Liver (tissue), 9 donors: ENCODE results near the gene RSBN1. TPM values are rescaled to one million over a fixed set of nuclear protein-coding genes. Genes with fewer than 3 reads are reported as not detected.

ENCODE experiments used
- DNase-seq: peaks from one replicate; pipeline ENCODE4 v3.0.0-alpha.2; 2017; ENCODE audit warnings: low spot score
- H3K27ac ChIP-seq, 2 donors: one replicate each; pipeline ENCODE4 v1.7.0; 2013; ENCODE audit warnings: inconsistent platforms in 2 of 2, low read length in 2 of 2, control low read depth in 1 of 2, low read depth in 1 of 2, mild to moderate bottlenecking in 1 of 2
- H3K27me3 ChIP-seq, 4 donors: one replicate each; pipeline versions ENCODE4 v1.6.1 to v1.7.0; 2013; ENCODE audit warnings: low read length in 3 of 4, inconsistent platforms in 1 of 4, mild to moderate bottlenecking in 1 of 4, moderate library complexity in 1 of 4; ENCODE audit not compliant: control insufficient read depth in 4 of 4, insufficient read depth in 4 of 4
- H3K36me3 ChIP-seq, 4 donors: one replicate each; pipeline versions ENCODE4 v1.6.1 to v1.7.0; 2013; ENCODE audit warnings: low read length in 3 of 4, mild to moderate bottlenecking in 3 of 4, low read depth in 1 of 4, moderate library complexity in 1 of 4; ENCODE audit not compliant: control insufficient read depth in 4 of 4, insufficient read depth in 3 of 4
- H3K4me1 ChIP-seq, 4 donors: one replicate each; pipeline versions ENCODE4 v1.6.1 to v1.7.0; 2013; ENCODE audit warnings: low read length in 3 of 4, mild to moderate bottlenecking in 3 of 4, moderate library complexity in 1 of 4; ENCODE audit not compliant: control insufficient read depth in 4 of 4, insufficient read depth in 4 of 4
- H3K4me3 ChIP-seq, 3 donors: one replicate each; pipeline versions ENCODE4 v1.6.1 to v1.7.0; 2013; ENCODE audit warnings: low read length in 3 of 3, control low read depth in 1 of 3, low read depth in 1 of 3, mild to moderate bottlenecking in 1 of 3
- H3K9ac ChIP-seq, 2 donors: one replicate each; pipeline ENCODE4 v1.7.0; 2013; ENCODE audit warnings: low read length in 2 of 2, mild to moderate bottlenecking in 2 of 2, moderate library complexity in 2 of 2, control low read depth in 1 of 2, low read depth in 1 of 2
- H3K9me3 ChIP-seq, 4 donors: one replicate each; pipeline versions ENCODE4 v1.6.1 to v1.7.0; 2013; ENCODE audit warnings: low read length in 3 of 4; ENCODE audit not compliant: control insufficient read depth in 4 of 4
- EGR1 ChIP-seq, 2 donors: IDR thresholded peaks; 2 replicates each; pipeline ENCODE4 v1.6.1; 2016 to 2018; ENCODE audit warnings: antibody characterized with exemption in 2 of 2, low read depth in 2 of 2
- FOXA1 ChIP-seq: IDR thresholded peaks from 2 replicates; pipeline ENCODE4 v1.6.1; 2016; ENCODE audit warnings: antibody characterized with exemption
- GABPA ChIP-seq, 2 donors: IDR thresholded peaks in 1 of 2; conservative IDR thresholded peaks in 1 of 2; 2 replicates each; pipeline ENCODE4 v1.6.1; 2016; ENCODE audit warnings: antibody characterized with exemption in 2 of 2, mild to moderate bottlenecking in 1 of 2, moderate library complexity in 1 of 2
- HNF4A ChIP-seq, 2 donors: conservative IDR thresholded peaks; 2 replicates each; pipeline ENCODE4 v1.6.1; 2016; ENCODE audit warnings: antibody characterized with exemption in 2 of 2, mild to moderate bottlenecking in 2 of 2
- HNF4G ChIP-seq: IDR thresholded peaks from 2 replicates; pipeline ENCODE4 v1.6.1; 2016; ENCODE audit warnings: antibody characterized with exemption
- JUND ChIP-seq, 2 donors: IDR thresholded peaks; 2 replicates each; pipeline ENCODE4 v1.6.1; 2016; ENCODE audit warnings: antibody characterized with exemption in 2 of 2
- NR2F2 ChIP-seq: IDR thresholded peaks from 2 replicates; pipeline ENCODE4 v1.6.1; 2016; ENCODE audit warnings: antibody characterized with exemption
- RXRA ChIP-seq, 2 donors: IDR thresholded peaks; 2 replicates each; pipeline ENCODE4 v1.6.1; 2017 to 2018; ENCODE audit warnings: antibody characterized with exemption in 2 of 2, mild to moderate bottlenecking in 1 of 2
- SP1 ChIP-seq: IDR thresholded peaks from 2 replicates; pipeline ENCODE4 v1.6.1; 2018; ENCODE audit warnings: antibody characterized with exemption, mild to moderate bottlenecking
- TAF1 ChIP-seq: conservative IDR thresholded peaks from 2 replicates; pipeline ENCODE4 v1.6.1; 2016; ENCODE audit warnings: antibody characterized with exemption, mild to moderate bottlenecking
- YY1 ChIP-seq: IDR thresholded peaks from 2 replicates; pipeline ENCODE4 v1.6.1; 2016; ENCODE audit warnings: antibody characterized with exemption, mild to moderate bottlenecking
- WGBS: extraction: QIAGEN DNeasy Blood & Tissue Kit; methylation state at CpG from one replicate; pipeline ENCODE4 v1.1.7; 2013; 5-methylcytosine and 5-hydroxymethylcytosine counted together
- polyA plus RNA-seq, 2 donors: library from polyadenylated mRNA; stranded (reverse) in 1 of 2; unstranded in 1 of 2; fragments of 200-250 nt in 1 of 2; fragments of >200 nt in 1 of 2; fragmentation: Nextera tagmentation in 1 of 2; extraction: Ambion mirVana in 1 of 2; gene quantifications; one replicate each; pipeline versions ENCODE4 v1.2.1 to v1.2.3, GENCODE V29; 2013 to 2015
- total RNA-seq, 2 donors: library from RNA; depleted of rRNA; stranded (reverse); fragments of >200 nt; gene quantifications; one replicate each; pipeline ENCODE4 v1.2.3, GENCODE V29; 2014
- TF ChIP-seq, protein P1 (sequence below): fragments of 150-350 bp; IDR thresholded peaks from 2 replicates; pipeline ENCODE4 v1.5.1; 2017; ENCODE audit warnings: improper control_type of control experiment, low read depth, low read length; ENCODE audit not compliant: missing input control
- TF ChIP-seq, protein P2 (sequence below): IDR thresholded peaks from 2 replicates; pipeline ENCODE4 v1.6.1; 2016; ENCODE audit warnings: antibody characterized with exemption
- TF ChIP-seq, protein P3 (sequence below): IDR thresholded peaks from 2 replicates; pipeline ENCODE4 v1.6.1; 2016; ENCODE audit warnings: antibody characterized with exemption
- TF ChIP-seq, protein P4 (sequence below): IDR thresholded peaks from 2 replicates; pipeline ENCODE4 v1.6.1; 2016; ENCODE audit warnings: antibody characterized with exemption
- TF ChIP-seq, protein P5 (sequence below): IDR thresholded peaks from 2 replicates; pipeline ENCODE4 v1.6.1; 2016; ENCODE audit warnings: antibody characterized with exemption, mild to moderate bottlenecking
- donor health status: healthy.
- donor health status: healthy.
- donor health status: healthy.
- donor health status: healthy.
- donor health status: healthy.

Gene RSBN1
- total and polyA plus RNA-seq, 4 donors = 2.3 to 11.3 (median 5.6) TPM

DNA sequence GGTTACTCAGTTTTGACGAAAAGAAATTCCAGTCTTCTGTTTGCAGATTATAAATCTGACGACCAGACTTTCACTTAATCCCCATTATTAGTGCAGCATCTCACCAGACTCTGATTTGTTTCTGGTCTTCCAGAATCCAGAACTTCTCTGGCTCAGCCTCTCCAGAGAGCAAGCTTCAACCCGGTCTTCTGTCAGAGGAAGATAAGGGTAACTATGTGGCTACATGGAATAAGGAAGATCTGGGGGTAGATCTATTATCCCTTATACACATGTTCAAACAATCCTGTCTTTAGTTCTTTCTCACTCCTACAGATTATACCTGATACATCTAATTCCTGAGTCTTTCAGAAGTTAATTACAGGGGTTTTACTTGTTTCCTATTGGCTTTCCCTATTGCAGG lies 62.9 kb downstream of the RSBN1 start (continued):
- no peak for TF ChIP-seq GABPA (IDR thresholded peaks at IDR 0.05 in 1 of 2, conservative IDR thresholded peaks at IDR 0.05 in 1 of 2)
- TF ChIP-seq, protein P1, sequence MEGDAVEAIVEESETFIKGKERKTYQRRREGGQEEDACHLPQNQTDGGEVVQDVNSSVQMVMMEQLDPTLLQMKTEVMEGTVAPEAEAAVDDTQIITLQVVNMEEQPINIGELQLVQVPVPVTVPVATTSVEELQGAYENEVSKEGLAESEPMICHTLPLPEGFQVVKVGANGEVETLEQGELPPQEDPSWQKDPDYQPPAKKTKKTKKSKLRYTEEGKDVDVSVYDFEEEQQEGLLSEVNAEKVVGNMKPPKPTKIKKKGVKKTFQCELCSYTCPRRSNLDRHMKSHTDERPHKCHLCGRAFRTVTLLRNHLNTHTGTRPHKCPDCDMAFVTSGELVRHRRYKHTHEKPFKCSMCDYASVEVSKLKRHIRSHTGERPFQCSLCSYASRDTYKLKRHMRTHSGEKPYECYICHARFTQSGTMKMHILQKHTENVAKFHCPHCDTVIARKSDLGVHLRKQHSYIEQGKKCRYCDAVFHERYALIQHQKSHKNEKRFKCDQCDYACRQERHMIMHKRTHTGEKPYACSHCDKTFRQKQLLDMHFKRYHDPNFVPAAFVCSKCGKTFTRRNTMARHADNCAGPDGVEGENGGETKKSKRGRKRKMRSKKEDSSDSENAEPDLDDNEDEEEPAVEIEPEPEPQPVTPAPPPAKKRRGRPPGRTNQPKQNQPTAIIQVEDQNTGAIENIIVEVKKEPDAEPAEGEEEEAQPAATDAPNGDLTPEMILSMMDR = no peak
- TF ChIP-seq TAF1 = no peak
- no peak for TF ChIP-seq JUND (IDR thresholded peaks at IDR 0.05)

DNA sequence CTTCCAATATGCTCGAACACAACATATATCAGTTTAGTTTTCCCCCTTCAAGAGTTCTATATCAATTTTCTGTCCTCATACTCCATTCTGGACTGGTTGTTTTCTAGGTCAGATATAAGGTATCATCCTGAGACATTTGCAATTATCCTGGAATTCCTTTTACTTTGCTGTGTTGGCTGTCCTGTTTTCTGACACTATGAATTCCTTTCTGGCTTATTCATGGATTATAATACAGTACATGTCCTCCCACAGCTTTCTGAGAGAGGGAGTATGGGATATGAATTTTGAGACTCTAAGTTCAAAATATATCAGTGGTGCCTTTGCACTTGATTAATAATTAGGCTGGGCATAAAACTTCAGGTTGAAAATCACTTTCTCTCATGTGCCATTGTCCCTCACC lies 64.9 kb downstream of the RSBN1 start:
- no peaks in the 10 kb centered on the region for H3K9me3 ChIP-seq
- no peaks in the 10 kb centered on the region for H3K27me3 ChIP-seq
- H3K4me1 ChIP-seq = peaks cover 4 to 13% (median 7%) of the 10 kb centered on the region in 4 donors
- DNase-seq = no peak
- peaks cover 3 to 8% (median 6%) of the 10 kb centered on the region in 4 donors for H3K36me3 ChIP-seq
- H3K4me3 ChIP-seq = no peak overlapping the region
- no peak for TF ChIP-seq NR2F2
- TF ChIP-seq YY1 = no peak
- TF ChIP-seq FOXA1 = no peak
- TF ChIP-seq JUND (IDR thresholded peaks at IDR 0.05) = no peak
- TF ChIP-seq, protein P2, sequence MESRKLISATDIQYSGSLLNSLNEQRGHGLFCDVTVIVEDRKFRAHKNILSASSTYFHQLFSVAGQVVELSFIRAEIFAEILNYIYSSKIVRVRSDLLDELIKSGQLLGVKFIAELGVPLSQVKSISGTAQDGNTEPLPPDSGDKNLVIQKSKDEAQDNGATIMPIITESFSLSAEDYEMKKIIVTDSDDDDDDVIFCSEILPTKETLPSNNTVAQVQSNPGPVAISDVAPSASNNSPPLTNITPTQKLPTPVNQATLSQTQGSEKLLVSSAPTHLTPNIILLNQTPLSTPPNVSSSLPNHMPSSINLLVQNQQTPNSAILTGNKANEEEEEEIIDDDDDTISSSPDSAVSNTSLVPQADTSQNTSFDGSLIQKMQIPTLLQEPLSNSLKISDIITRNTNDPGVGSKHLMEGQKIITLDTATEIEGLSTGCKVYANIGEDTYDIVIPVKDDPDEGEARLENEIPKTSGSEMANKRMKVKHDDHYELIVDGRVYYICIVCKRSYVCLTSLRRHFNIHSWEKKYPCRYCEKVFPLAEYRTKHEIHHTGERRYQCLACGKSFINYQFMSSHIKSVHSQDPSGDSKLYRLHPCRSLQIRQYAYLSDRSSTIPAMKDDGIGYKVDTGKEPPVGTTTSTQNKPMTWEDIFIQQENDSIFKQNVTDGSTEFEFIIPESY = no peak
- no peak for TF ChIP-seq EGR1 (IDR thresholded peaks at IDR 0.05; ENCODE audit: low read depth in 2 of 2)
- TF ChIP-seq, protein P3, sequence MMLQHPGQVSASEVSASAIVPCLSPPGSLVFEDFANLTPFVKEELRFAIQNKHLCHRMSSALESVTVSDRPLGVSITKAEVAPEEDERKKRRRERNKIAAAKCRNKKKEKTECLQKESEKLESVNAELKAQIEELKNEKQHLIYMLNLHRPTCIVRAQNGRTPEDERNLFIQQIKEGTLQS = no peak
- no peak for TF ChIP-seq SP1
- TF ChIP-seq HNF4G = no peak
- no peak overlapping the region for H3K27ac ChIP-seq
- no peak overlapping the region for H3K9ac ChIP-seq
- WGBS = 100% methylated on average over 1 of the region's 1 CpG

DNA sequence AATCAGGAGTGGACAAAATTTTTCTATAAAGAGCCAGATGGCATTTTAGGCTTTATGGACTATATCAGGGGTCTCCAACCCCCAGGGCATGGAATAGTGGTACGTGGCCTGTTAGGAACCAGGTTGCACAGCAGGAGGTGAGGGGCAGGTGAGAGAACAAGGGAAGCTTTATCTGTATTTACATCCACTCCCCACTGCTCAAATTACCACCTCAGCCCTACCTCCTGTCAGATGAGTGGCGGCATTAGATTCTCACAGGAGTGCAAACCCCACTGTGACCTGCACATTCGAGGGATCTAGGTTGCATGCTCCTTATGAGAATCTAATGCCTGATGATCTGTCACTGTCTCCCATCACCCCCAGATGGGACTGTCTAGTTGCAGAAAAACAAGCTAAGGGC lies 66.9 kb downstream of the RSBN1 start:
- TF ChIP-seq, protein P4, sequence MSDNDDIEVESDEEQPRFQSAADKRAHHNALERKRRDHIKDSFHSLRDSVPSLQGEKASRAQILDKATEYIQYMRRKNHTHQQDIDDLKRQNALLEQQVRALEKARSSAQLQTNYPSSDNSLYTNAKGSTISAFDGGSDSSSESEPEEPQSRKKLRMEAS = no peak
- TF ChIP-seq HNF4A (conservative IDR thresholded peaks at IDR 0.05) = no peak
- TF ChIP-seq, protein P5, sequence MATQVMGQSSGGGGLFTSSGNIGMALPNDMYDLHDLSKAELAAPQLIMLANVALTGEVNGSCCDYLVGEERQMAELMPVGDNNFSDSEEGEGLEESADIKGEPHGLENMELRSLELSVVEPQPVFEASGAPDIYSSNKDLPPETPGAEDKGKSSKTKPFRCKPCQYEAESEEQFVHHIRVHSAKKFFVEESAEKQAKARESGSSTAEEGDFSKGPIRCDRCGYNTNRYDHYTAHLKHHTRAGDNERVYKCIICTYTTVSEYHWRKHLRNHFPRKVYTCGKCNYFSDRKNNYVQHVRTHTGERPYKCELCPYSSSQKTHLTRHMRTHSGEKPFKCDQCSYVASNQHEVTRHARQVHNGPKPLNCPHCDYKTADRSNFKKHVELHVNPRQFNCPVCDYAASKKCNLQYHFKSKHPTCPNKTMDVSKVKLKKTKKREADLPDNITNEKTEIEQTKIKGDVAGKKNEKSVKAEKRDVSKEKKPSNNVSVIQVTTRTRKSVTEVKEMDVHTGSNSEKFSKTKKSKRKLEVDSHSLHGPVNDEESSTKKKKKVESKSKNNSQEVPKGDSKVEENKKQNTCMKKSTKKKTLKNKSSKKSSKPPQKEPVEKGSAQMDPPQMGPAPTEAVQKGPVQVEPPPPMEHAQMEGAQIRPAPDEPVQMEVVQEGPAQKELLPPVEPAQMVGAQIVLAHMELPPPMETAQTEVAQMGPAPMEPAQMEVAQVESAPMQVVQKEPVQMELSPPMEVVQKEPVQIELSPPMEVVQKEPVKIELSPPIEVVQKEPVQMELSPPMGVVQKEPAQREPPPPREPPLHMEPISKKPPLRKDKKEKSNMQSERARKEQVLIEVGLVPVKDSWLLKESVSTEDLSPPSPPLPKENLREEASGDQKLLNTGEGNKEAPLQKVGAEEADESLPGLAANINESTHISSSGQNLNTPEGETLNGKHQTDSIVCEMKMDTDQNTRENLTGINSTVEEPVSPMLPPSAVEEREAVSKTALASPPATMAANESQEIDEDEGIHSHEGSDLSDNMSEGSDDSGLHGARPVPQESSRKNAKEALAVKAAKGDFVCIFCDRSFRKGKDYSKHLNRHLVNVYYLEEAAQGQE = no peak
- no peak for TF ChIP-seq RXRA (IDR thresholded peaks at IDR 0.05)
- no peak for TF ChIP-seq HNF4G
- H3K9me3 ChIP-seq = no peaks in the 10 kb centered on the region
- 90% methylated on average over 3 of the region's 3 CpGs for WGBS

More for the DNA sequence above, 66.9 kb downstream of the RSBN1 start:
- H3K4me3 ChIP-seq = no peak overlapping the region
- H3K4me1 ChIP-seq = peaks cover 4 to 13% (median 7%) of the 10 kb centered on the region in 4 donors
- H3K9ac ChIP-seq = no peak overlapping the region
- peaks cover 3 to 9% (median 7%) of the 10 kb centered on the region in 4 donors for H3K36me3 ChIP-seq
- no peak overlapping the region for H3K27ac ChIP-seq
- H3K27me3 ChIP-seq = no peaks in the 10 kb centered on the region
- DNase-seq = no peak
